Testis (tissue), 2 donors: ENCODE measurements around the gene MET.

Source experiments
- CTCF ChIP-seq, 3 experiments: fragments of 450-650 bp in 2 of 3; fragments of 200-600 bp in 1 of 3; sonication (generic) in 1 of 3; IDR thresholded peaks; one replicate each; pipeline ENCODE4 v1.5.1; 2016 to 2019; ENCODE audit warnings: antibody characterized with exemption in 3 of 3, mild to moderate bottlenecking in 2 of 3, moderate library complexity in 1 of 3
- POLR2A ChIP-seq: fragments of 450-650 bp; IDR thresholded peaks from one replicate; pipeline ENCODE4 v1.6.1; 2017; ENCODE audit warnings: antibody characterized with exemption, mild to moderate bottlenecking, moderate library complexity

- TF ChIP-seq CTCF (IDR thresholded peaks at IDR 0.05) (no peak), POLR2A (no peak)
Measured at GRCh38 chr7:116653646-116654045, 18.4 kb upstream of the MET start.
